HCT116 (cell line): Measurements from ENCODE around the gene ZNF182. TPM values are rescaled to one million over a fixed set of nuclear protein-coding genes. Genes with fewer than 3 reads are reported as not detected.

ENCODE experiments used
- ATAC-seq: fragments of 200-7000 bp; cut with Tn5 transposase; 2 replicates; pipeline ENCODE4 v1.9.1; 2020; ENCODE audit warnings: mild to moderate bottlenecking, moderate library complexity
- BruUV-seq: library from RNA; stranded (reverse); fragments of 400-500 nt; replicated peaks from 2 replicates; lab custom pipeline; 2021; lab: Mats Ljungman, UMichigan
- CTCF ChIA-PET: fragments of 300-600 bp; sonication (Branson Sonifier 250); formaldehyde crosslinking; loops from one replicate; lab custom pipeline; 2021; ENCODE audit warnings: antibody characterized with exemption; lab: Charles Lee
- POLR2A ChIA-PET: fragments of 300-600, 350-600 bp; sonication (Branson Sonifier 250); formaldehyde crosslinking; loops from one replicate; lab custom pipeline; 2021; ENCODE audit warnings: antibody characterized with exemption; lab: Charles Lee
- RAD21 ChIA-PET, 2 experiments: fragments of 300-600 bp; sonication (Branson Sonifier 250); formaldehyde crosslinking; loops; one replicate each; lab custom pipeline; 2023; ENCODE audit warnings: low total read pairs in 2 of 2; ENCODE audit not compliant: uncharacterized antibody in 2 of 2, unreplicated experiment in 2 of 2, low non-redundant PET in 1 of 2; lab: Charles Lee
- DNase-seq: peaks from one replicate; pipeline ENCODE4 v3.0.0-alpha.2; 2010; ENCODE audit warnings: low read depth, low spot score
- H2AFZ ChIP-seq: fragments of 200-600 bp; shearing (Covaris generic), sonication (generic); 2 replicates; pipeline ENCODE4 v1.6.1; 2017; ENCODE audit warnings: low read depth, mixed run types, mixed read lengths, antibody characterized with exemption, low read length; ENCODE audit not compliant: poor library complexity, severe bottlenecking
- H3K27ac ChIP-seq: 2 replicates; pipeline ENCODE4 v1.5.1; 2012; ENCODE audit warnings: low read depth, low read length
- H3K27me3 ChIP-seq: fragments of 200-600 bp; sonication (generic); 2 replicates; pipeline ENCODE4 v1.6.1; 2016; ENCODE audit warnings: mixed run types, low read length, mixed read lengths; ENCODE audit not compliant: insufficient read depth
- H3K36me3 ChIP-seq, 2 experiments: fragments of 200-500 bp in 1 of 2; fragments of 200-600 bp in 1 of 2; sonication (Bioruptor generic) in 1 of 2; sonication (generic) in 1 of 2; 2 replicates each; pipeline versions ENCODE4 v1.5.1 to v1.6.1; 2014 to 2016; ENCODE audit warnings: low read length in 2 of 2, inconsistent platforms in 1 of 2, mixed read lengths in 1 of 2, mixed run types in 1 of 2; ENCODE audit not compliant: insufficient read depth in 2 of 2, control insufficient read depth in 1 of 2
- H3K4me1 ChIP-seq, 2 experiments: fragments of 200-600 bp in 1 of 2; sonication (generic) in 1 of 2; 2 replicates each; pipeline versions ENCODE4 v1.5.1 to v1.6.1; 2012 to 2017; ENCODE audit warnings: low read length in 2 of 2, inconsistent platforms in 1 of 2, mild to moderate bottlenecking in 1 of 2, mixed read lengths in 1 of 2, mixed run types in 1 of 2, moderate library complexity in 1 of 2; ENCODE audit not compliant: insufficient read depth in 2 of 2, control insufficient read depth in 1 of 2
- H3K4me2 ChIP-seq: fragments of 200-600 bp; sonication (generic); 2 replicates; pipeline ENCODE4 v1.6.1; 2017; ENCODE audit warnings: mixed run types, low read length, mixed read lengths
- H3K4me3 ChIP-seq, 2 experiments: fragments of 200-600 bp in 1 of 2; sonication (generic) in 1 of 2; replicated peaks in 1 of 2; 2 replicates each; pipeline ENCODE4 v1.5.1; 2011 to 2016; ENCODE audit warnings: low read length in 2 of 2, control low read depth in 1 of 2, low read depth in 1 of 2, mild to moderate bottlenecking in 1 of 2, mixed read lengths in 1 of 2, mixed run types in 1 of 2
- H3K79me2 ChIP-seq: fragments of 200-600 bp; sonication (generic); 2 replicates; pipeline ENCODE4 v1.6.1; 2017; ENCODE audit warnings: mild to moderate bottlenecking, mixed run types, low read length, moderate library complexity, mixed read lengths; ENCODE audit not compliant: insufficient read depth
- H3K9ac ChIP-seq: fragments of 200-600 bp; sonication (generic); 2 replicates; pipeline ENCODE4 v1.6.1; 2016; ENCODE audit warnings: low read length, mixed read lengths
- H3K9me2 ChIP-seq: fragments of 200-600 bp; sonication (generic), shearing (Covaris generic); 2 replicates; pipeline ENCODE4 v1.6.1; 2017; ENCODE audit warnings: mixed run types, mild to moderate bottlenecking, moderate library complexity; ENCODE audit not compliant: insufficient read depth
- H3K9me3 ChIP-seq, 2 experiments: fragments of 200-500 bp in 1 of 2; fragments of 200-600 bp in 1 of 2; sonication (Bioruptor generic) in 1 of 2; sonication (generic) in 1 of 2; 2 replicates each; pipeline ENCODE4 v1.6.1; 2014 to 2017; ENCODE audit warnings: low read length in 2 of 2, mixed read lengths in 2 of 2, inconsistent platforms in 1 of 2, low read depth in 1 of 2, mild to moderate bottlenecking in 1 of 2, mixed run types in 1 of 2, moderate library complexity in 1 of 2; ENCODE audit not compliant: control insufficient read depth in 1 of 2, insufficient read depth in 1 of 2
- H4K20me1 ChIP-seq: fragments of 200-600 bp; sonication (generic), shearing (Covaris generic); 2 replicates; pipeline ENCODE4 v1.6.1; 2017; ENCODE audit warnings: mixed run types, mild to moderate bottlenecking, moderate library complexity; ENCODE audit not compliant: insufficient read depth
- EZH2 ChIP-seq: fragments of 200-600 bp; sonication (generic); IDR thresholded peaks from 2 replicates; pipeline ENCODE4 v1.6.1; 2017; ENCODE audit warnings: antibody characterized with exemption, mixed run types
- MAX ChIP-seq: IDR thresholded peaks from 2 replicates; pipeline ENCODE4 v1.6.1; 2012
- RAD21 ChIP-seq: IDR thresholded peaks from 2 replicates; pipeline ENCODE4 v1.6.1; 2012; ENCODE audit warnings: low read depth, mild to moderate bottlenecking
- REST ChIP-seq: IDR thresholded peaks from 2 replicates; pipeline ENCODE4 v1.6.1; 2012; ENCODE audit warnings: low read depth
- SP1 ChIP-seq: IDR thresholded peaks from 2 replicates; pipeline ENCODE4 v1.6.1; 2012; ENCODE audit warnings: low read depth
- TCF7L2 ChIP-seq: IDR thresholded peaks from 2 replicates; pipeline ENCODE4 v1.7.0; 2011; ENCODE audit warnings: borderline replicate concordance, inconsistent platforms; ENCODE audit not compliant: insufficient read depth, insufficient read length; ENCODE audit errors: extremely low read depth
- YY1 ChIP-seq: IDR thresholded peaks from 2 replicates; pipeline ENCODE4 v1.6.1; 2011; ENCODE audit warnings: low read length, low read depth, moderate library complexity, mild to moderate bottlenecking; ENCODE audit not compliant: insufficient replicate concordance; ENCODE audit errors: extremely low read depth
- intact Hi-C: fragments of 100-400 bp; cut with micrococcal nuclease; formaldehyde crosslinking; loops from 2 replicates; pipeline ENCODE4 v1.10.0; 2022
- total RNA-seq: library from RNA; stranded (reverse); gene quantifications from one replicate; pipeline ENCODE4 v1.2.1, GENCODE V29; 2021; ENCODE audit not compliant: unreplicated experiment

ZNF182 gene
- total RNA-seq, 1 experiment from 2014 or later = 5.1 TPM

- TF ChIP-seq TCF7L2 = no peak
- TF ChIP-seq YY1 = no peak
Observed at GRCh38 chrX:47992095-47992380, 11.8 kb downstream of the ZNF182 start (continued).

GRCh38 chrX:47991263-47992094, 12.3 kb downstream of the ZNF182 start:
- Histone ChIP-seq H3K4me2 (no peak overlapping the region), H3K79me2 (no peaks in the 10 kb centered on the region), H3K9me2 (no peaks in the 10 kb centered on the region), H3K36me3 (0 out of 4 replicates have a peak, but pooled peaks cover 0 to 2% of the 10 kb centered on the region in 2 experiments), H3K4me3 (no peak overlapping the region), H2AFZ (no peak overlapping the region), H3K4me1 (no peaks in the 10 kb centered on the region; a peak in 1 of 4 replicates), H3K9ac (no peak overlapping the region), H3K9me3 (no peaks in the 10 kb centered on the region), H3K27ac (no peak overlapping the region), H4K20me1 (no peaks in the 10 kb centered on the region), H3K27me3 (no peaks in the 10 kb centered on the region)
- intact Hi-C loops = no loop called here
- no TSS peak for BruUV-seq
- CTCF ChIA-PET = no interaction called here
- RAD21 ChIA-PET = no interaction called here
- ATAC-seq (no peak), DNase-seq (no peak)
- POLR2A ChIA-PET = no interaction called here
- no peak for TF ChIP-seq SP1
- TF ChIP-seq RAD21 = no peak
- no peak for TF ChIP-seq MAX
- no peak for TF ChIP-seq REST
- TF ChIP-seq EZH2 = no peak
